ENCODE results near the gene PPM1N.

Gene PPM1N

DNA sequence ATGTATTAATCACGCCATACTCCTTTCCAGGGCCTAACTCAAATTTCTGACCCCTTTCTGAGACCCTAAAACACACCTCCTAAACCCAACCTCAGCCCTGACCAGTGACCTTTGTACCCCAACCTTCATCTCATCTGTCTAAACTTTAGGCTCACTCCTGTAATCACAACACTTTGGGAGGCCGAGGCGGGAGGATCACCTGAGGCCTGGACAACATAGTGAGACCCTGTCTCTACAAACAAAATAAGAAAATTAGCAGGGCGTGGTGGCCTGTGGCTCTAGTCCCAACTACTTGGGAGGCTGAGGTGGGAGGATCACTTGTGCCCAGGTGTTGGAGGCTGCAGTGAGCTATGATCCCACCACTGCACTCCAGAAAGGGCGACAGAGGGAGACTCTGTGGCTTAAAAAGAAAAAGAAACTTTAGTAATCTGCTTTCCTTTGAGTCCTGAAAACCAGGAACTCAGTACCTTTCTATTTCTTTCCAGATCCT lies 6.1 kb upstream of the PPM1N start:
- no peak for DNase-seq

DNA sequence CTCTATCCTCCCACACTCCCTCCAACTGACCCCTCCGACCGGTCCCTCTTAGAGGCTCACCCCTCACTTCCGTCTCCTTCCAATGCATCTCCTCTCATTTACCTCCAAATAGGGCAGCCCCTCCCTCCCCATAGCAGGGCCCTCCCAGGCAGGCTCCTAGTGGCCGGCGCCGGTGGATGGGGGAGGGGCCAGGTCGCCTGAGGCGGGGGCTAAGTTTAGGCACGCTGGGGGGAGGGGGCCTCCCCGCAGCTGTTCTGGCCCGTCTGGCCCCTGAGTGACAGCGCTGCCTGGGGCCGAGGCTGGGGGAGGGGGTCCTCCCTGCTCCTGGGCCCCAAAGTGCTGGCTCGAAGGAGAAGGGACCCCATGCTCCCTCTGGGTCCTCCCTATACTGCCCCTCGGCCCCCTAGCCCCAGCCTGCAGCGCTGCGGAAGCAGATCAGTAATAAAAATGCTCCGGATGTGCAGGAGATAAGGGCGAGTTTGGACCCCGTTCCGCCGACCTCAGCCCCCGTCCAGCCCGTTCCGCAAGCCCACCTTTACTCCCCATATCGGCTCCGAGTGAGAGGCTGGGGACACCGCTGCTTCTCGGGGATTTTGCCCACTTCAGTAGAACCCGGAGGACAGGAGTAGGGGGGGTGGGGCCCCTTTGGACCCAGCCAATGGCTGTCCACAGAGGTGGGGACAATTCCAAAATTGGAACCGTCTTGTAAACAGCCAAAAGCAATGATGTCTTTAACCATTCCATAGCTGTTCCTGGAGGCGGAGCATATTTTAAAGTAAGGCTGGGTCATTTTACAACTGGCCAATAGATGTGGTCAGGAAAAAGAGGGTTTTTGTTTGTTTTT lies 5.4 kb upstream of the PPM1N start:
- DNase-seq = no peak

DNA sequence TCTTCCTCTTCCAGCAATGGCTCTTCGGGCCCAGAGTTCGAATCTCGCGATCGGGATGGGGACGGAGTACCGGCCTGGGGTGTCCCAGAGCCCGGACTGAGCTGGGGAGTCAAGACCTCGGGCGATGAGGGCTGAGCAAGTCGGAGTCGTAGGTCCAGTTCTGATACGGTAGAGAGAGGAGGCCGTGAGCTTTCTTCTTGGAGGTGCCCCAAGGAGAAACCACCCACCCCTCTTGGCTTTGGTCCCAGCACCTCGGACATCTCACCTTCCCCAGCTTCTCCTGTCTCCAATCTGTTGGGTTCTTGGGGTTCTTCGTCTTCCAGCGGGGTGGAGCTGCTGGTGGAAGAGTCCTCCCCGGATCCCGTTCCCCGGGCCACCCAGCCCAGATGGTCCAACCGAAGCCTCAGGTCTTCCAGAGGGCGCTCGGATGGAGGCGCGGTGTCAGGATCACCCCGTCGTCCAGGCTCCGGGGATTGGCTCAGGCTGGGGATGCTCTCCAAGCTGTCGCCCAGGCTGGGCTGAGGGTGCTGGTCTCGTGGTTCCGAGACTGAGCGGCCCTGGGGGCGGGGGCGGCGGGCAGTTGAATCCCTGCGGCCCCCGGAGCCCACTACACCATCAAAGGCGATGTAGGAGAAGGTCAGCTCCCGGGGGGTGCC lies 3.9 kb upstream of the PPM1N start:
- no peak for DNase-seq

DNA sequence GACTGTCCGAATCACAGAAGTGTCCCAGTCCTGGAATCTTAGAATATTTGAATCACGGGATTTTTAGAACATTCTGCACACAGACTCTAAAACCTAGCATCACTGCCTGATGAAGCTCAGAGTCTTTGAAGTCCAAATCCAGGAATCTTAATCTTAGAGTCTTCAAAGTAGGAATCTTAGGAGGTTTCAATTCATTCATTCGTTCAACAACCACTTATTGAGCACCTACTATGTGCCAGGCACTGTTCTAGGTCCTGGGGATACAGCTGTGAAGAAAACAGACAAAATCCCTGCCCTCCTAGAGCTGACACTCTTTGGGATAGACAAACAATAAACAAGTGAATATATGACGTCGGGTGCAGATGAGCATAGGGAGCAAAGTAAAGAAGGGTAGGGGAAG lies 3.1 kb upstream of the PPM1N start:
- DNase-seq = no peak

DNA sequence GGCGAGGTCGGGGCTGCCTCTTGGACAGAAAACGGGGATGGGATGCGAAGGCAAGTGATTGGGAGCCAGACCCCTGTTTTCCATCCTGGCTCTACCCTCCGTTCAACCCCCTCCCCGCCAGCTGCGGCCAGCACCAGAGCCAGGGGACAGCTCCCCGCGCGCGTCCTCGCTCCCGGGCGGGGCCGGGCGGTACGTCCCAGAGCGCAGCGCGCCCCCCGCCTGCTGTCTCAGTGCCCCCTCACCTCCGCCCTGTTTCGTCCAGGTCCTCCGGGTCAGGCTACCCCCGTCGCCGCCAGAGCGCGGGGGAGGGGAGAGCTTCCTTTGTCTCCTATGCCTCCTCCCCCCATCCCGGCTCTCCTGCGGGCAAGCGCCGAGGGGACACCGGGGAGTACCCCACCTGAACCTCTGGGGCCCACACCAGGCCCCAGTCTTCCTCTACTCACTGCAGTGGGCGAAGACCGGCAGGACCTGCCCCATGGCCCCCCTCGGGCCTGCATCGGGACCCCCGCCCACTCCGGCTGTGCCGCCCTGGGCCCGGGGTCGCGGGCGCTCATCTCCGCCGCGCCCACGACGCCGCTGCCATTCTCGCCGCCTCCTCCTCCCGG lies 1.8 kb upstream of the PPM1N start:
- DNase-seq = peak; percentile 43 to 70 (median 68)

DNA sequence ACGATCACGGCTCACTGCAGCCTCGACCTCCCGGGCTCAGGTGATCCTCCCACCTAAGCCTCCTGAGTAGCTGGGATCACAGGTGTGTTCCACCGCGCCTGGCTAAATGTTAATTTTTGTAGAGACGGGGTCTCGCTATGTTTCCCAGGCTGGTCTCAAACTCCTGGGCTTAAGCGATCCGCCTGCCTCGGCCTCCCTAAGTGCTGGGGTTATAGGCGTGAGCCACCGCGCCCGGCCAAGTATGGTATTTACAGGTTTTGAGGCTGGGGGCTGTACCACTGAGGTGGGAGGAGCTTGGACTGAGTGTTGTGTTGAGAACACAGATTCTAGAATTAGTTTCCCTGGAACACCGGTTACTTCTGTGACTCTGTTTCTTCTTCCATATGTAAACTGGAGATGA lies 452 bp upstream of the PPM1N start:
- no peak for DNase-seq

DNA sequence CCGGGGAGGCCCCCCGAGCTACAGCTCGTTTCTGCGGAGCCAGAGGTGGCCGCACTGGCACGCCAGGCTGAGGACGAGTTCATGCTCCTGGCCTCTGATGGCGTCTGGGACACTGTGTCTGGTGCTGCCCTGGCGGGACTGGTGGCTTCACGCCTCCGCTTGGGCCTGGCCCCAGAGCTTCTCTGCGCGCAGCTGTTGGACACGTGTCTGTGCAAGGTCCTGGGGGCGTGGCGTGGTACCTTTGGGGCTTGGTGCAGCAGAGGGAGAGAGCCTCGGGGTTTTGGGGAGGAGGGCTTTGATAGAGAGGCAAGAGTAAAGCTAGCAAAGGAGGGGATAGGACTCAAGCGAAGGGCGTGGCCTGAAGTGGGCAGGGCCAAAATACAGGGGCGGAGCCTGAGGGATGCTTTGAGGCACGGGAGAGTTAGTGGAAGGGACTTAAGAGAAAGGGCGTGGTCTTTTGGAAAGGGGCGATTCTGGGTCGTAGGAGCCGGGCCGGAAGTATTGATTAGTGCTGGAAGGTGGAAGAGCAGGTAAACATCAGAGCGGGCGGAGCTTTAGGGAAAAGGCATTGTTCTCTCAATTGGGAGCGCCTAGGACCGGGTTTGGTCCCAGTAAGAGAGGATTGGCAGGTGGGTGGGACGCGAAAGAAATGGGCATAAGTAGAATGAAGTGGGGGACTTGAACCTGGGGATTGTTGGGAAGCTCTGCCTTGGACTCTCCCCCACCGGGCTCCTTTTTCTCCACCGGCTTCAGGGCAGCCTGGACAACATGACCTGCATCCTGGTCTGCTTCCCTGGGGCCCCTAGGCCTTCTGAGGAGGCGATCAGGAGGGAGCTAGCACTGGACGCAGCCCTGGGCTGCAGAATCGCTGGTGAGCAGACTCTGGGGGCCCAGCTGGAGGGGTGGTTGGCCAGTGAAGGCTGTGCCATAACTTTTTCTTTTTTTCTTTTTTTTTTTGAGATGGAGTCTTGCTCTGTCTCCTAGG lies 1.2 kb downstream of the PPM1N start:
- peak; percentile 74 to 93 (median 88) for DNase-seq

DNA sequence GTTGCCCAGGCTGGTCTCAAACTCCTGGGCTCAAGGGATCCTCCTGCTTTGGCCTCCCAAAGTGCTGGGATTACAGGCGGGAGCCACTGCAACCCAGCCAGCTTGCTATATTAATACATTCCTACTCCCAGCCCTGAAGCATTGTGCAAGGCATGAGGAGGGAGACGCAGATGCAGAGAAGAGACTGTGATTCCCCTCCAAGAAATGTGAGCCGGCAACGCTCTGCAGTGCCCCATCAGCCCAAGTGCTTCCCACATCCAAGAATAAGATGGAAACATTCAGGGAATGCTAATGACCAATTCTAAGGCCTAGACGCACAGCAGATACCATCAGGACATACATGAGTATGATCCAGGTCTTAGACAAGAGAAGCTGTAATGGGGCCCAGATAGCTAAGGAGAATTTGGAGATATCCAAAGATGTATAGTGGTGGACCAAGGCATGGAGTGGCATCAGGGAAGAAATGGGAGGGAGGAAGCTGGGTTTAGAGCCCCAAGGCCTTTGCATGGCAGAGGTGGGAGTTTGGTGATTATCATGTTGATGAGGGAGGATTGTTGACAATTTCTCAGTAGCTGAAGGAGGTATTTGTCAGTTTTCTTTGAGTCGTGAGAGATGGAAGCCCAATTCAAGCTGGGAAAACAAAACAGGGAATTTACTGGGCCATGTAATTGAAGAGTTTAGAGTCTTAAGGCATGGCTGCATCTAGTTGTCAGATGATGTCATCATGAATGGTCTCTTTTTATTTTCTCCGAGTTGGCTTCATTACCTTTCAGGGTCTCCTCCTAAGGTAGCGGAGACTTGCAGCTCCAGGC lies 2.9 kb downstream of the PPM1N start:
- DNase-seq = no peak

DNA sequence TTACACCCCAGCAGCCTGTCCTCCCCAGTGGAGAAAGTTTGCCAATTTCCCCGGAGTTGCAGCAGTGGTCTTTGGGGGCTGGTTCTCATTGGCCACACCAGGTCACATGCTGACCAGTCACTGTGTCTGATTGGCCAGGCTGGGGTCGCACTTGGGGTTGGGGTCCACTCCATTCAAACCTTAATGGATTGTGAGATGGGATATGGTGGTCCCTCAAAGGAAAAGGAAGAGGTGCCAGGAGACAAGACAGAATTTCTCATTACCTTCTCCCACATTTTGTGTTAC lies 3.4 kb downstream of the PPM1N start:
- DNase-seq = no peak

DNA sequence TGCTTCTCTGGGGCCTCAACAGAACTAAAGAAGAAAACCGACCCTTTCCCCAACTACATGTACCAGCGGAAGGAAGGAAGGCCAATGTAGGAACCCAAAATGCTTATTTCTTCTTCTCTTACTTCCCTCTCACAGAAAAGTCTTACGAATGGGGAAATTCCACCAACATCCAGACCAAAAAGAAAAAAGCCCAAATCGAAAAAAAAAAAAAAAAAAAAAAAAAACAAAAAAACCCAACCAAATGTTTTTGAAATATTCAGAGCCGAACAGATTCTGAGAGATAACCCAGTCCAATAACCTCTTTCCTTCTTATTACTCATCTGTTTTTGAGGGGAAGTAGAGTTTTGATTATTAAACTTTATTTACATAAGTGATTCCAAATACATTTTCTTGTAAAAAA lies 3.9 kb downstream of the PPM1N start:
- no peak for DNase-seq

DNA sequence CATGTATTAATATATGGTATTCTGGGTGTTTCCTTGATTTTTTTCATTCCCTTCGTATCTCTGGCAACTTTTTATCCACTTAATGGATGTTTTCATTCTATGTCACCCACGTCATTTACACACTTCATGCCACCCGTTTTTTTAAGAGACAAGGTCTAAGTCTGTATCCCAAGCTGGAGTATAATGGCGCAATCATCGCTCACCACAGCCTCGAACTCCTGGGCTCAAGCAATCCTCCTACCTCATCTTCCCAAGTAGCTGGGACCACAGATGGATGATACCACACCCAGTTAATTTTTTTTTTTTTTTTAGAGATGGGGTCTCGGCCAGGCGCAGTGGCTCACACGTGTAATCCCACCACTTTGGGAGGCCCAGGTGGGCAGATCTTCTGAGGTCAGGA lies 5.7 kb downstream of the PPM1N start:
- no peak for DNase-seq

DNA sequence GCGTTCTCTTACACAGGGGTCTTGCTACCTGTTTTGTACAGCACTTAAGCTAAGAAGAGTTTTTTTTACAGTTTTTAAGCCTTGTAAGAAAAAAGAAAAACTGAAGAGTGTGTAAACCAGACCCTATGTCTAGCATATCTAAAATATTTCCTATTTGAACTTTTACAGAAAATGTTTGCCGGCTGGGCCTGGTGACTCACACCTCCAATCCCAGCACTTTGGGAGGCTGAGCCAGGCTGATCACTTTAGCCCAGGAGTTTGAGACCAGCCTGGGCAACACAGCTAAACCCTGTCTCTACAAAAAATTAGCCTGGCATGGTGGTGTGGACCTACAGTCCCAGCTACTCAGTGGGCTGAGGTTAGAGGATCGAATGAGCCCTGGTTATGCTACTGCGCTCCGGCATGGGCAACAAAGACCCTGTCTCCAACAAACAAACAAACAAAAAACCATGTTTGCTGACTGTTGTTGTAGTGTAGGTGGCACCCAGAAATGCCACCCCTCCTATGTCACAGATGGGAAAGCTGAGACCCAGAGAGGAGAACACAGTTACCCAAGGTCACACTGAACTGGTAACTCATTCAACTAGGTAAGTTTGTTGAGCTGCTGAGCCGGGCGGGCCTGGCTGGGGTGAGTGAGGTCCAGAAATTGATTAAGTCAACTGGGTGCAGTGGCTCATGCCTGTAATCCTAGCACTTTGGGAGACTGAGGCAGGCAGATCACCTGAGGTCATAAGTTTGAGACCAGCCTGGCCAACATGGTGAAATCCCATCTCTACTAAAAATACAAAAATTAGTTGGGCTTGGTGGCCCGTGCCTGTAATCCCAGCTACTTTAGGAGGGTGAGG lies 7.1 kb downstream of the PPM1N start:
- DNase-seq = no peak

DNA sequence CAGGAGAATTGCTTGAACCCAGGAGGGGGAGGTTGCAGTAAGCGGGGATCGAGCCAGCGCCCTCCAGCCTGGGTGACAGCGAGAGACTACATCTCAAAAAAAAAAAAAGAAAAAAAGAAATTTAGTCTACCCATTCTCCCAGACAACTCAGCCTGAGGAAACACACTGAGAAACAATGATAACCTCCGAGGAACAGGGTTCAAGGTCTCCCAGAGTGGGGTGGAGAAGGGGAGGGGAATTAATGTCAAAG lies 7.7 kb downstream of the PPM1N start:
- DNase-seq = no peak

DNA sequence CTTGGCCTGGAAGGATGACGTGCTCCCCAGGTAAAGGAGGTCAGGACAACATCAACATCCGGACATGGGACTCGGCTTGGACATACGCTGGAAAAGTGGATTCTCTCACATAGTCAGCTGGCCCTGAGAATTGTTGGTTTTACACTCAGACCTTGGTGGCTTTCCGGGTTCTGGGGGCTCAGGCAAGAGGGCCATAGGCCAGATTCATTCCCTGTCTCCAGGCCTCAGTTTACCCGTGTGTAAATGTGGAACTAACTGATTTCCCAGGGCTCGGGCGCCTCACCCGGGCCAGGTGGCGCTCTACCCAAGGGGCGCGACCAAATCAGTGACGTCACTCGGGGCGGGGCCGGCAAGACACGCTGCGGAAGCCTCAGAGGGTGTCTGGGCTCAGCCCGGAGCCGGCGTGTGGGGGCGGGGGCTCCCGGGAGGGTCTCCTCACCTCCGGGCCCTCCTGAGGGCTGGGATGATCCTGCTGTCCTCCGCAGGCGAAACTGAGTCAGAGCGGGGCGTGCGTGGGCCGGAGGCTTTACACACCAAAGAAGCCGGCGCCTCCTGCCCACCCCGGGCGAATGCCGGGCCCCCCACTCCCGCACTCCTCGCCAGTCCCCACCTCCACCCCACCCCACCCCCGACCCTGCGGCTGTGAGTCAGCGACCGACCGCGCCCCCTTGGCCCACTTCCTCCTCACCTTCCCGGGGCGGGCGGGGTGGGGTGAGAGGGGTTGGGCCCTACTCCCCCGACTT lies 8.2 kb downstream of the PPM1N start:
- peak; percentile 81 to 91 (median 88) for DNase-seq

DNA sequence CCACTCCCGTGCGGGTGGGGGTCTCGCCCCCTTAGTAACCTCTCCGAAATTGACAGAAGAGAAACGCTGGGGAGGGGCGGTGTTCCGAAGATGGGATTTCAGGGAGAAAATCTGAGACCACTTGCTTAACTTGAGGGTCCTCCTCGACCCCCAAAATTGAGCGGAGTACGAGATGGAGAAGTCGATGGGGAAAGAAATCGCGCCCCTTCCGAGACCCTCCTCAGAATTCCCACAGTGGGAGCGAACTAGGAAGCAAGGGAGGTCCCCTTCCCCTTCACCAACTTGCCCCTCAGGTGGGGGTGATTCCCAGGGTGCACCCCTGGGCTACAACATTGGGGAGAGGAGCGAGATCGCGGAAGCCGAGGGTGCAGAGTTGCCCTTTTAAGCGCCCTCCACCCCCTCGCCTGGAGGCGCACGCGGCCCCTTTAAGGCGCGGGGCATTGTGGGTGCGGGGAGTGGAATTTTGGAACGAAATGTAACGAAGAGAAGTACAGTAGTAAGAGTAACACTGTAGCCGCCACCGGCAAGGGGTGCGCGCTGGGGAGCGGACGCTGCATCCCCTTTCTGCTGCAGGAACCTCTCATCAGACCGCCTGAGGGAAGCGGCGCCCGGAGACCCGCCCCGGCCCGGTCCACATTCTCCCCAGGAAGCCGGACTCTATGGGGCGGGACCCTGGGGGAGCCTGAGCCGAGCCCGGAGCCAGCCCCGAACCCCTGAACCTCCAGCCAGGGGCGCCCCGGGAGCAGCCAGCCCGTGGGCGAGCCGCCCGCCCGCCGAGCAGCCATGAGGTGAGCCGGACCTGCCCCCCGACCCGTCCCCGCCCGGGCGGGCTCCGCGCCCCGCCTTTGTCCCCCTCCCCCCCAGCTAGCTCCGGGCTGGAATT lies 9.0 kb downstream of the PPM1N start, which contains the start of gene VASP:
Gene VASP, plus strand, starts transcription at position 491 of the 883 bp plus-strand sequence. Its CDS starts 293 bp downstream, at position 784.
- DNase-seq = peak; percentile 73 to 82 (median 76)

DNA sequence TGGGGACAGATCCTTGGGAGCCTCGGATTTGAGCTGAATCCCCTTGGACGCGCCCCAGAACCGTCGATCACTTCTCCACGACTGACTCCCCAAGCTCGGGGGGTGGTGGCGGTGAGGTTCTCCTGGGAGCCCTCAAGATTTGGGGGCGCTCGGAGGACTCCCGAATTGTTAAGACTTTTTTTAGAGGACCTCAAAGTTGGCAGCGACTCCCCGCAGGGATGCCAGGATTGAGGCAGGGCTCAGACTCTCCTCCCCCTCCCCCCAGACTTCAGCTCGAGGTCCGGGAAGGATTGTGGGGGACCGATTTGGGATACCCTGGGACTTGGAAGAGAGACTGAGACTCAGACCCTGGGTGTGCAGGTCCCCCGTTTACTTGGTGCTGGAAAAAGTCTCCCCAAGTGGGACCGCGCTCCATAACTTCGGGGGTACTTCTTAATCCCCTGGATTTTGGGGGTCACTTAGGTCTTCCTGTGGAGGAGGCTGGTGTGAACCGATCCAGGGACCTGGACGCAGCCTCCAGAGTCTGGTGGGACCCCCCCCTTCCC lies 9.7 kb downstream of the PPM1N start:
- DNase-seq = peak in 1 of 3 experiments; percentile 38

DNA sequence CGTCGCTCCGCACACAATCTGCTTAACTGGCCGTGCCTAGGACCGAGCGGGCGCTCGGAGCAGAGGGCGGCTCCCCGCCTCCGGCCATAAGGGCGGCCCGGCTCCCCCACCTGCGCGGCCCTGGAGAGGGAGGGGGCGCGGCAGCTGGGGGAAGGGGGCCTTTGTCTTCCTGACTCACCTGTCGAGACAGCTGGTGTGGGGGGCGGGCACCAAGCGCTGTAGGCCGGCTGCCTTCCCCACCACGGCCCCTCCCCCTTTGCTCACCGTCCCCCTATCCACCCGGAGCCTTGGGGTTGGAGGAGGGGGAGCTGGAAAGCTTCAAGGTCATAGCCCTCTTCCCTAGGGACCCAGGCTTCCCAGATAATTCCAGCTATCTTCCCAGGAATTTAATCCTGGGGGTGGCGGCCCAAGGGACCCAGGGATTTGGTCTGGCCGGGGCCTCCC lies 10.2 kb downstream of the PPM1N start:
- peak in 2 of 3 experiments; percentile 73 to 78 for DNase-seq

DNA sequence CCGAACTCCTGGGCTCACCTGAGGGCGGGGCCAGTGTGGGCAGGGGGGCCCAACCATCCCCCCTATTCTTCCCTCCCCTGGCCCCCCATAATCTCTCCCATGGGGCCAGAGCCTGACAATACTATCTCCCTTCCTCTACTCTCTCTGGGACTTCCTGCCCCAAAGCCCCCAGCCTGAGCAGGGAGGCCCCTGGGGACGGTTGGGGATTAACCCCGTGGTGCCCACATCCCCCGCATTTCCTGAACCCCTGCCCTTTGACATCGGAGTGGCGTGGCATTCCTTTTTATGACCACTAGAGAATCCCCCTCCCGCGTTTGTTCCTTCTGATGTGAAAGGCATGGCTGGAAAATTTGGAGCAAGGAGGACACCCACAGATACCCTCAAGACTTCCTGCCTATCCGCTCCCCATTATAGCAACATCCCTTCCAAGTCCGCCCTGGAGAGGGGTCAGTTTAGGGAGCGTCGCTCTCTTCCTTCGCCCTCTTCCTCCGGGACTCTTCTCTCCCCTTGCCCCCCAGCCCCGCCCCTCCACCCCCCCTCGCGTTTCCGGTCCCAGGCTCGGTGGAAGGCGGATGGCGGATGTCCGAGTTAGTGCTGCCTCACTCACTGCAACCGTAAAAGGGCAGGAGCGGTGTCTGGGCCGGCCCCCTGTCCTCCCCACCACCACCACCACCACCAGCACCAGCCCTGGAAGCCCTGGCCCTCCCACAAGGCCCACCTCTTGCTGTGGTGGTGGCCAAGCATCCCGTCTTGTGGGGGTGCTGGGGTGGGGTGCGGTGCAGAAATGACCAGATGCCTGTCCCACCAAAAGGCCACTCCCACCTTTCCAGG lies 10.8 kb downstream of the PPM1N start:
- DNase-seq = peak in 1 of 3 experiments; percentile 34
